Adrenal gland (tissue), 5 donors: ENCODE results near the gene ANKLE1.

ENCODE experiments used
- CTCF ChIP-seq, 6 experiments: fragments of 450-650 bp in 4 of 6; fragments of 200-600 bp in 2 of 6; sonication (generic) in 1 of 6; IDR thresholded peaks; 1 replicate in 5 of 6; 2 replicates in 1 of 6; pipeline versions ENCODE4 v1.5.1 to v1.8.0; 2016 to 2021; ENCODE audit warnings: antibody characterized with exemption in 6 of 6, mild to moderate bottlenecking in 2 of 6, moderate library complexity in 1 of 6
- POLR2A ChIP-seq, 2 donors: fragments of 450-650 bp; IDR thresholded peaks; one replicate each; pipeline ENCODE4 v1.6.1; 2017; ENCODE audit warnings: antibody characterized with exemption in 2 of 2, mild to moderate bottlenecking in 2 of 2, moderate library complexity in 1 of 2
- donor health status: DM: no; HTN: no; CAD: no.

GRCh38 chr19:17294051-17294891 is 12.6 kb downstream of the ANKLE1 start:
- no peak for TF ChIP-seq POLR2A (IDR thresholded peaks at IDR 0.05)
- TF ChIP-seq CTCF (IDR thresholded peaks at IDR 0.05): no peak
